Mammary epithelial cell (primary cell): ENCODE measurements around the gene RMI1.

Source experiments
- EZH2 ChIP-seq: IDR thresholded peaks from 2 replicates; pipeline ENCODE4 v1.6.1; 2012; ENCODE audit warnings: low read length, inconsistent platforms, borderline replicate concordance
- TF ChIP-seq, protein P1 (sequence below), 2 donors: IDR thresholded peaks in 1 of 2; conservative IDR thresholded peaks in 1 of 2; 2 replicates each; pipeline ENCODE4 v1.5.1; 2011 to 2012; ENCODE audit warnings: inconsistent platforms in 2 of 2, low read length in 2 of 2, mild to moderate bottlenecking in 2 of 2, control low read depth in 1 of 2, low read depth in 1 of 2; ENCODE audit not compliant: insufficient read depth in 1 of 2; ENCODE audit errors: extremely low read depth in 1 of 2

DNA sequence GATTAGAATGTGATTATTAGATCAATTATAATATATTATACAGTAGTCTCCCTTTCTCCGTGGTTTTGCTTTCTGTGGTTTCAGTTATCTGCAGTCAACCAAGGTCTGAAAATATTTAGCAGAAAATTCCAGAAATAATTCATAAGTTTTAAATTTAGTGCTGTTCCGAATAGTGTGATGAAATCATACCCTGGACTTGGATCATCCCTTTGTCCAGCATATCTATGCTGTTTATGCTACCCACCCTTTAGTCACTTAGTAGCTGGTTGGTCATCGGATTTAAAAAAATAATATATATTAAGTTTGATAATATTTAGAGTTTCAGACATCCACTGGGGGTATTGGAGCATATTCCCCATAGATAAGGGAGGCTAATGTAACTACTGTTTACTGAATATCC is 19.6 kb downstream of the RMI1 start:
- TF ChIP-seq, protein P1, sequence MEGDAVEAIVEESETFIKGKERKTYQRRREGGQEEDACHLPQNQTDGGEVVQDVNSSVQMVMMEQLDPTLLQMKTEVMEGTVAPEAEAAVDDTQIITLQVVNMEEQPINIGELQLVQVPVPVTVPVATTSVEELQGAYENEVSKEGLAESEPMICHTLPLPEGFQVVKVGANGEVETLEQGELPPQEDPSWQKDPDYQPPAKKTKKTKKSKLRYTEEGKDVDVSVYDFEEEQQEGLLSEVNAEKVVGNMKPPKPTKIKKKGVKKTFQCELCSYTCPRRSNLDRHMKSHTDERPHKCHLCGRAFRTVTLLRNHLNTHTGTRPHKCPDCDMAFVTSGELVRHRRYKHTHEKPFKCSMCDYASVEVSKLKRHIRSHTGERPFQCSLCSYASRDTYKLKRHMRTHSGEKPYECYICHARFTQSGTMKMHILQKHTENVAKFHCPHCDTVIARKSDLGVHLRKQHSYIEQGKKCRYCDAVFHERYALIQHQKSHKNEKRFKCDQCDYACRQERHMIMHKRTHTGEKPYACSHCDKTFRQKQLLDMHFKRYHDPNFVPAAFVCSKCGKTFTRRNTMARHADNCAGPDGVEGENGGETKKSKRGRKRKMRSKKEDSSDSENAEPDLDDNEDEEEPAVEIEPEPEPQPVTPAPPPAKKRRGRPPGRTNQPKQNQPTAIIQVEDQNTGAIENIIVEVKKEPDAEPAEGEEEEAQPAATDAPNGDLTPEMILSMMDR (conservative IDR thresholded peaks at IDR 0.05 in 1 of 2, IDR thresholded peaks at IDR 0.05 in 1 of 2; ENCODE audit: extremely low read depth in 1 of 2, insufficient read depth in 1 of 2, low read depth in 1 of 2, low read length in 2 of 2) = no peak
- no peak for TF ChIP-seq EZH2
